CD8-positive, alpha-beta memory T cell (primary cell): ENCODE data around the gene NPAS3. TPM values are rescaled to one million over a fixed set of nuclear protein-coding genes. Genes with fewer than 3 reads are reported as not detected.

Experiments
- CTCF ChIA-PET: fragments of 350-600 bp; sonication (Branson Sonifier 250); formaldehyde crosslinking; loops from one replicate; lab custom pipeline; 2021; ENCODE audit warnings: antibody characterized with exemption; lab: Charles Lee
- POLR2A ChIA-PET: fragments of 350-600 bp; sonication (Branson Sonifier 250); formaldehyde crosslinking; loops from one replicate; lab custom pipeline; 2021; ENCODE audit warnings: antibody characterized with exemption; lab: Charles Lee
- DNase-seq, 5 donors: peaks; one replicate each; pipeline versions ENCODE4 v3.0.0 to v3.0.0-alpha.2; 2020 to 2022; ENCODE audit warnings: mixed read lengths in 1 of 5
- H3K27ac ChIP-seq: one replicate; pipeline ENCODE4 v1.7.0; 2013; ENCODE audit warnings: low read depth, mild to moderate bottlenecking, low read length, moderate library complexity
- H3K27me3 ChIP-seq: 2 replicates; pipeline ENCODE4 v1.7.0; 2013; ENCODE audit warnings: low read length, mild to moderate bottlenecking; ENCODE audit not compliant: insufficient read depth, poor library complexity, severe bottlenecking
- H3K36me3 ChIP-seq: 2 replicates; pipeline ENCODE4 v1.7.0; 2013; ENCODE audit warnings: mild to moderate bottlenecking, low read length, moderate library complexity; ENCODE audit not compliant: insufficient read depth
- H3K4me1 ChIP-seq: 2 replicates; pipeline ENCODE4 v1.7.0; 2013; ENCODE audit warnings: mild to moderate bottlenecking, low read length, moderate library complexity; ENCODE audit not compliant: insufficient read depth
- H3K4me3 ChIP-seq: 2 replicates; pipeline ENCODE4 v1.7.0; 2013; ENCODE audit warnings: mild to moderate bottlenecking, low read length
- H3K9me3 ChIP-seq: 2 replicates; pipeline ENCODE4 v1.7.0; 2013; ENCODE audit warnings: mild to moderate bottlenecking, low read length
- H3K27ac Mint-ChIP-seq, 8 donors: one replicate each; pipeline ENCODE4 v1.8.0; 2020 to 2021; ENCODE audit warnings: mixed read lengths in 8 of 8, mild to moderate bottlenecking in 6 of 8, inconsistent platforms in 3 of 8, moderate library complexity in 3 of 8
- H3K27me3 Mint-ChIP-seq, 2 donors: one replicate each; pipeline ENCODE4 v1.8.0; 2020 to 2021; ENCODE audit warnings: mixed read lengths in 2 of 2, mild to moderate bottlenecking in 1 of 2, moderate library complexity in 1 of 2
- H3K36me3 Mint-ChIP-seq, 3 donors: one replicate each; pipeline ENCODE4 v1.8.0; 2020 to 2021; ENCODE audit warnings: mixed read lengths in 3 of 3, inconsistent platforms in 1 of 3, mild to moderate bottlenecking in 1 of 3
- H3K4me1 Mint-ChIP-seq, 3 donors: one replicate each; pipeline ENCODE4 v1.8.0; 2020 to 2021; ENCODE audit warnings: mixed read lengths in 3 of 3, inconsistent platforms in 1 of 3, mild to moderate bottlenecking in 1 of 3
- H3K4me3 Mint-ChIP-seq, 7 donors: one replicate each; pipeline ENCODE4 v1.8.0; 2020 to 2021; ENCODE audit warnings: mixed read lengths in 7 of 7, mild to moderate bottlenecking in 6 of 7, moderate library complexity in 4 of 7, inconsistent platforms in 2 of 7
- H3K9me3 Mint-ChIP-seq, 5 donors: one replicate each; pipeline ENCODE4 v1.8.0; 2020 to 2022; ENCODE audit warnings: mixed read lengths in 5 of 5, mild to moderate bottlenecking in 3 of 5, moderate library complexity in 2 of 5, inconsistent platforms in 1 of 5
- polyA plus RNA-seq: library from polyadenylated mRNA; unstranded; fragments of 300-500 nt; fragmentation: Illumina TruSeq; gene quantifications from one replicate; pipeline ENCODE4 v1.2.3, GENCODE V29; 2021
- total RNA-seq, 2 experiments: library from RNA; stranded (reverse); gene quantifications; one replicate each; pipeline ENCODE4 v1.2.3, GENCODE V29; 2021

Gene NPAS3
- total and polyA plus RNA-seq, 3 experiments from 2014 or later = not detected

- no peaks in the 10 kb centered on the region for H3K4me1 Mint-ChIP-seq
- no peak for DNase-seq
Observed at GRCh38 chr14:33568935-33569579, 630.4 kb downstream of the NPAS3 start.

GRCh38 chr14:33569821-33570687 is 631.4 kb downstream of the NPAS3 start:
- no peaks in the 10 kb centered on the region for H3K36me3 Mint-ChIP-seq
- ChIA-PET CTCF (no interaction called here), POLR2A (no interaction called here)
- Histone ChIP-seq H3K9me3 (no peaks in the 10 kb centered on the region), H3K27me3 (no peaks in the 10 kb centered on the region), H3K4me1 (no peaks in the 10 kb centered on the region), H3K4me3 (no peak overlapping the region), H3K27ac (no peak overlapping the region), H3K36me3 (no peaks in the 10 kb centered on the region)
- no peaks in the 10 kb centered on the region for H3K4me1 Mint-ChIP-seq
- no peaks in the 10 kb centered on the region for H3K27me3 Mint-ChIP-seq
- H3K9me3 Mint-ChIP-seq = peaks cover 0 to 9% (median 3%) of the 10 kb centered on the region in 5 donors
- DNase-seq = no peak
- no peak overlapping the region for H3K4me3 Mint-ChIP-seq
- H3K27ac Mint-ChIP-seq = no peak overlapping the region

More at GRCh38 chr14:33568935-33569579, 630.4 kb downstream of the NPAS3 start:
- H3K9me3 Mint-ChIP-seq = peaks cover 0 to 6% (median 0%) of the 10 kb centered on the region in 5 donors
- POLR2A ChIA-PET = no interaction called here
- CTCF ChIA-PET = no interaction called here
- no peaks in the 10 kb centered on the region for H3K27me3 Mint-ChIP-seq
- H3K4me3 ChIP-seq = no peak overlapping the region
- H3K27me3 ChIP-seq = no peaks in the 10 kb centered on the region
- no peaks in the 10 kb centered on the region for H3K36me3 Mint-ChIP-seq
- H3K4me3 Mint-ChIP-seq = no peak overlapping the region
- H3K27ac Mint-ChIP-seq = no peak overlapping the region
- no peaks in the 10 kb centered on the region for H3K36me3 ChIP-seq
- H3K4me1 ChIP-seq = no peaks in the 10 kb centered on the region
- H3K9me3 ChIP-seq = no peaks in the 10 kb centered on the region
- no peak overlapping the region for H3K27ac ChIP-seq

- Mint-ChIP-seq H3K27me3 (no peaks in the 10 kb centered on the region), H3K27ac (no peak overlapping the region), H3K36me3 (no peaks in the 10 kb centered on the region), H3K4me1 (no peaks in the 10 kb centered on the region), H3K9me3 (peaks cover 0 to 11% (median 3%) of the 10 kb centered on the region in 5 donors), H3K4me3 (no peak overlapping the region)
- CTCF ChIA-PET = no interaction called here
- no peaks in the 10 kb centered on the region for H3K27me3 ChIP-seq
- POLR2A ChIA-PET = no interaction called here
- no peak overlapping the region for H3K4me3 ChIP-seq
- no peaks in the 10 kb centered on the region for H3K9me3 ChIP-seq
- H3K36me3 ChIP-seq = no peaks in the 10 kb centered on the region
- no peak overlapping the region for H3K27ac ChIP-seq
- DNase-seq = no peak
- no peaks in the 10 kb centered on the region for H3K4me1 ChIP-seq
Observed at GRCh38 chr14:33570694-33571310, 632.1 kb downstream of the NPAS3 start.

GRCh38 chr14:33573301-33573880 is 634.7 kb downstream of the NPAS3 start:
- no peaks in the 10 kb centered on the region for H3K27me3 Mint-ChIP-seq
- no peak overlapping the region for H3K27ac ChIP-seq
- no peak for DNase-seq
- no peaks in the 10 kb centered on the region for H3K27me3 ChIP-seq
- no peak overlapping the region for H3K4me3 ChIP-seq
- peaks cover 0 to 11% (median 8%) of the 10 kb centered on the region in 5 donors for H3K9me3 Mint-ChIP-seq
- CTCF ChIA-PET = no interaction called here
- no peak overlapping the region for H3K27ac Mint-ChIP-seq
- no peaks in the 10 kb centered on the region for H3K36me3 Mint-ChIP-seq
- H3K4me3 Mint-ChIP-seq = no peak overlapping the region
- H3K36me3 ChIP-seq = no peaks in the 10 kb centered on the region
- no peaks in the 10 kb centered on the region for H3K4me1 Mint-ChIP-seq
- no peaks in the 10 kb centered on the region for H3K4me1 ChIP-seq
- POLR2A ChIA-PET = no interaction called here
- no peaks in the 10 kb centered on the region for H3K9me3 ChIP-seq

- no peak overlapping the region for H3K4me3 ChIP-seq
- CTCF ChIA-PET = no interaction called here
- H3K27ac Mint-ChIP-seq = no peak overlapping the region
- no peak overlapping the region for H3K27ac ChIP-seq
- H3K9me3 ChIP-seq = no peaks in the 10 kb centered on the region
- no peaks in the 10 kb centered on the region for H3K27me3 Mint-ChIP-seq
- H3K36me3 ChIP-seq = no peaks in the 10 kb centered on the region
- H3K4me3 Mint-ChIP-seq = no peak overlapping the region
- H3K36me3 Mint-ChIP-seq = no peaks in the 10 kb centered on the region
- POLR2A ChIA-PET = no interaction called here
- peaks cover 0 to 15% (median 8%) of the 10 kb centered on the region in 5 donors for H3K9me3 Mint-ChIP-seq
- no peaks in the 10 kb centered on the region for H3K27me3 ChIP-seq
- H3K4me1 ChIP-seq = no peaks in the 10 kb centered on the region
- H3K4me1 Mint-ChIP-seq = no peaks in the 10 kb centered on the region
- DNase-seq = no peak
Observed at GRCh38 chr14:33576014-33576413, 637.3 kb downstream of the NPAS3 start.

GRCh38 chr14:33578461-33579216 is 640.0 kb downstream of the NPAS3 start:
- CTCF ChIA-PET = no interaction called here
- peaks cover 0 to 15% (median 8%) of the 10 kb centered on the region in 5 donors for H3K9me3 Mint-ChIP-seq
- no peaks in the 10 kb centered on the region for H3K4me1 Mint-ChIP-seq
- H3K4me1 ChIP-seq = no peaks in the 10 kb centered on the region
- no peak overlapping the region for H3K4me3 Mint-ChIP-seq
- POLR2A ChIA-PET = no interaction called here
- no peaks in the 10 kb centered on the region for H3K27me3 ChIP-seq
- H3K27me3 Mint-ChIP-seq = no peaks in the 10 kb centered on the region
- no peaks in the 10 kb centered on the region for H3K36me3 Mint-ChIP-seq
- H3K36me3 ChIP-seq = no peaks in the 10 kb centered on the region
- no peak overlapping the region for H3K4me3 ChIP-seq
- DNase-seq = no peak
- no peaks in the 10 kb centered on the region for H3K9me3 ChIP-seq
- H3K27ac Mint-ChIP-seq = no peak overlapping the region
- H3K27ac ChIP-seq = no peak overlapping the region

- Mint-ChIP-seq H3K27me3 (no peaks in the 10 kb centered on the region), H3K9me3 (peaks cover 0 to 12% (median 3%) of the 10 kb centered on the region in 5 donors), H3K27ac (no peak overlapping the region), H3K36me3 (peaks cover 0 to 1% (median 0%) of the 10 kb centered on the region in 3 donors), H3K4me1 (no peaks in the 10 kb centered on the region), H3K4me3 (no peak overlapping the region)
- Histone ChIP-seq H3K4me3 (no peak overlapping the region), H3K36me3 (no peaks in the 10 kb centered on the region), H3K27ac (no peak overlapping the region), H3K27me3 (no peaks in the 10 kb centered on the region), H3K9me3 (no peaks in the 10 kb centered on the region), H3K4me1 (no peaks in the 10 kb centered on the region)
- no peak for DNase-seq
- ChIA-PET CTCF (no interaction called here), POLR2A (no interaction called here)
Observed at GRCh38 chr14:33580231-33580749, 641.6 kb downstream of the NPAS3 start.
